ENCODE data around the gene GSTA4.

GRCh38 chr6:52955871-52956270 is 39.2 kb downstream of the GSTA4 start:
- TF ChIP-seq EZH2phosphoT487 (IDR thresholded peaks at IDR 0.05; ENCODE audit: insufficient read depth, low read depth) (no peak), EZH2 (IDR thresholded peaks at IDR 0.05; ENCODE audit: insufficient read depth, poor library complexity, severe bottlenecking) (no peak)

All from GM23248 (cell line).